K562 (cell line): ENCODE measurements around the gene PGF. TPM values are rescaled to one million over a fixed set of nuclear protein-coding genes. Genes with fewer than 3 reads are reported as not detected.

Source experiments
- ATF6 ChIP-seq: sonication (generic); formaldehyde crosslinking; IDR thresholded peaks from 2 replicates; pipeline ENCODE4 v1.4.0; 2020; ENCODE audit warnings: mild to moderate bottlenecking, missing genetic modification reagents
- RBM39 ChIP-seq: fragments of 200-400 bp; formaldehyde crosslinking; optimal IDR thresholded peaks from 2 replicates; pipeline ENCODE3; 2018; ENCODE audit warnings: low read depth, low read length
- SMARCA5 ChIP-seq: fragments of 450-650 bp; IDR thresholded peaks from 2 replicates; pipeline ENCODE4 v1.6.1; 2016
- THRAP3 ChIP-seq: fragments of 450-650 bp; IDR thresholded peaks from 2 replicates; pipeline ENCODE4 v1.6.1; 2016; ENCODE audit warnings: mild to moderate bottlenecking, inconsistent platforms, borderline replicate concordance
- ZBTB17 ChIP-seq: fragments of 450-650 bp; formaldehyde crosslinking; IDR thresholded peaks from 2 replicates; pipeline ENCODE4 v1.4.0; 2020; ENCODE audit warnings: mild to moderate bottlenecking
- polyA plus RNA-seq, 8 experiments: library from polyadenylated mRNA; depleted of rRNA in 4 of 8; stranded (reverse) in 5 of 8; unstranded in 3 of 8; fragments of >200 nt; fragmentation: Nextera tagmentation in 2 of 8; fragmentation: Illumina TruSeq in 1 of 8; extraction: Ambion mirVana in 2 of 8; extraction: Trizol in 1 of 8; gene quantifications; 2 replicates each; pipeline versions ENCODE4 v1.2.1 to v1.2.3, GENCODE V29; 2011 to 2014; ENCODE audit warnings: inconsistent platforms in 1 of 8, missing spikeins in 1 of 8
- total RNA-seq, 7 experiments: library from RNA; depleted of rRNA in 6 of 7; stranded (reverse); fragments of >200 nt in 6 of 7; fragmentation: Illumina TruSeq in 2 of 7; extraction: Trizol in 2 of 7; gene quantifications; 2 replicates each; pipeline versions ENCODE4 v1.2.1 to v1.2.3, GENCODE V29; 2011 to 2021; ENCODE audit warnings: low replicate concordance in 1 of 7
- TF ChIP-seq, protein P1 (sequence below): fragments of 250-450 bp; sonication (Bioruptor Pico); IDR thresholded peaks from 2 replicates; pipeline ENCODE4 v1.4.0; 2020
- TF ChIP-seq, protein P2 (sequence below): fragments of 450-650 bp; IDR thresholded peaks from one replicate; pipeline ENCODE4 v1.6.1; 2018; ENCODE audit warnings: mild to moderate bottlenecking, moderate library complexity; ENCODE audit not compliant: partially characterized antibody

The PGF gene
- total and polyA plus RNA-seq, 9 of the 15 experiments (the other 6 are each of a cell fraction or from before 2014, with no cell fraction given), result 0.04 to 0.44 (median 0.18) TPM

DNA sequence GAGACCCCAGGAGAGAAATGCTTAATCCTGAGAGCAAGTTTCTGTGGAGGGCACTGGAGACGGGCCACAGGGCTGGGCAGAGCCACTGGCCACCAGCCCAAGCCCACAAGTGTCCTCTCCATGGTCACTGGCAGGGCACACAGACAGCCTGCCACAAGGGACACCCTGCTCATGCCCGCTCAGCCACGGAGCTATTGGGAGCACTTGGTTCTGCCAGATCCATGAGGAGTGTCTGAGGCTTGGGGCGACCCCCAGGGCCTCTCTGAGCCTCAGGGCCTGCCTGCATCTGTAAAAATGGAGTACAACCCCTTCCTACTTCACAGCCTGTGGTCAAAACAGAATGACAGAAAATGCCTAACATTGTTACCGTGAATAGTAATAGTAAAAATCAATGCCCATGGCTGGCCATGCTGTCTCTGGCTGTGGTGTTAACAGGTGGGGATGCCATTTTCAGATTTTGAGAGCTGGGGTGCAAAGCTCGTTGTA is 3.2 kb downstream of the PGF start (continued):
- TF ChIP-seq, protein P1, sequence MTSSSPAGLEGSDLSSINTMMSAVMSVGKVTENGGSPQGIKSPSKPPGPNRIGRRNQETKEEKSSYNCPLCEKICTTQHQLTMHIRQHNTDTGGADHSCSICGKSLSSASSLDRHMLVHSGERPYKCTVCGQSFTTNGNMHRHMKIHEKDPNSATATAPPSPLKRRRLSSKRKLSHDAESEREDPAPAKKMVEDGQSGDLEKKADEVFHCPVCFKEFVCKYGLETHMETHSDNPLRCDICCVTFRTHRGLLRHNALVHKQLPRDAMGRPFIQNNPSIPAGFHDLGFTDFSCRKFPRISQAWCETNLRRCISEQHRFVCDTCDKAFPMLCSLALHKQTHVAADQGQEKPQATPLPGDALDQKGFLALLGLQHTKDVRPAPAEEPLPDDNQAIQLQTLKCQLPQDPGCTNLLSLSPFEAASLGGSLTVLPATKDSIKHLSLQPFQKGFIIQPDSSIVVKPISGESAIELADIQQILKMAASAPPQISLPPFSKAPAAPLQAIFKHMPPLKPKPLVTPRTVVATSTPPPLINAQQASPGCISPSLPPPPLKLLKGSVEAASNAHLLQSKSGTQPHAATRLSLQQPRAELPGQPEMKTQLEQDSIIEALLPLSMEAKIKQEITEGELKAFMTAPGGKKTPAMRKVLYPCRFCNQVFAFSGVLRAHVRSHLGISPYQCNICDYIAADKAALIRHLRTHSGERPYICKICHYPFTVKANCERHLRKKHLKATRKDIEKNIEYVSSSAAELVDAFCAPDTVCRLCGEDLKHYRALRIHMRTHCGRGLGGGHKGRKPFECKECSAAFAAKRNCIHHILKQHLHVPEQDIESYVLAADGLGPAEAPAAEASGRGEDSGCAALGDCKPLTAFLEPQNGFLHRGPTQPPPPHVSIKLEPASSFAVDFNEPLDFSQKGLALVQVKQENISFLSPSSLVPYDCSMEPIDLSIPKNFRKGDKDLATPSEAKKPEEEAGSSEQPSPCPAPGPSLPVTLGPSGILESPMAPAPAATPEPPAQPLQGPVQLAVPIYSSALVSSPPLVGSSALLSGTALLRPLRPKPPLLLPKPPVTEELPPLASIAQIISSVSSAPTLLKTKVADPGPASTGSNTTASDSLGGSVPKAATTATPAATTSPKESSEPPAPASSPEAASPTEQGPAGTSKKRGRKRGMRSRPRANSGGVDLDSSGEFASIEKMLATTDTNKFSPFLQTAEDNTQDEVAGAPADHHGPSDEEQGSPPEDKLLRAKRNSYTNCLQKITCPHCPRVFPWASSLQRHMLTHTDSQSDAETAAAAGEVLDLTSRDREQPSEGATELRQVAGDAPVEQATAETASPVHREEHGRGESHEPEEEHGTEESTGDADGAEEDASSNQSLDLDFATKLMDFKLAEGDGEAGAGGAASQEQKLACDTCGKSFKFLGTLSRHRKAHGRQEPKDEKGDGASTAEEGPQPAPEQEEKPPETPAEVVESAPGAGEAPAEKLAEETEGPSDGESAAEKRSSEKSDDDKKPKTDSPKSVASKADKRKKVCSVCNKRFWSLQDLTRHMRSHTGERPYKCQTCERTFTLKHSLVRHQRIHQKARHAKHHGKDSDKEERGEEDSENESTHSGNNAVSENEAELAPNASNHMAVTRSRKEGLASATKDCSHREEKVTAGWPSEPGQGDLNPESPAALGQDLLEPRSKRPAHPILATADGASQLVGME (CRISPR knock-in tag), result no peak
- TF ChIP-seq SMARCA5 (no peak), ZBTB17 (CRISPR knock-in tag) (no peak), RBM39 (no peak), THRAP3 (no peak), ATF6 (CRISPR knock-in tag) (no peak)
- TF ChIP-seq, protein P2, sequence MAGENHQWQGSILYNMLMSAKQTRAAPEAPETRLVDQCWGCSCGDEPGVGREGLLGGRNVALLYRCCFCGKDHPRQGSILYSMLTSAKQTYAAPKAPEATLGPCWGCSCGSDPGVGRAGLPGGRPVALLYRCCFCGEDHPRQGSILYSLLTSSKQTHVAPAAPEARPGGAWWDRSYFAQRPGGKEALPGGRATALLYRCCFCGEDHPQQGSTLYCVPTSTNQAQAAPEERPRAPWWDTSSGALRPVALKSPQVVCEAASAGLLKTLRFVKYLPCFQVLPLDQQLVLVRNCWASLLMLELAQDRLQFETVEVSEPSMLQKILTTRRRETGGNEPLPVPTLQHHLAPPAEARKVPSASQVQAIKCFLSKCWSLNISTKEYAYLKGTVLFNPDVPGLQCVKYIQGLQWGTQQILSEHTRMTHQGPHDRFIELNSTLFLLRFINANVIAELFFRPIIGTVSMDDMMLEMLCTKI, result no peak
